T-helper 2 cell treated with Interferon-gamma antibody and Interleukin-4, amounts not matched to agents 5 μg/mL and 100 μg/mL, for 36 hours (primary cell): ENCODE data around the gene CHMP5.
A peak's percentile ranks its signal among the peaks of the same experiment; 100 is the strongest.

ENCODE experiments used
- DNase-seq: peaks from one replicate; pipeline ENCODE4 v3.0.0; 2021; ENCODE audit warnings: low spot score
- H3K27ac Mint-ChIP-seq: one replicate; pipeline ENCODE4 v1.8.0; 2021; ENCODE audit warnings: mild to moderate bottlenecking, mixed read lengths
- H3K27me3 Mint-ChIP-seq: one replicate; pipeline ENCODE4 v1.8.0; 2021; ENCODE audit warnings: low read depth, mixed read lengths
- H3K36me3 Mint-ChIP-seq: one replicate; pipeline ENCODE4 v1.8.0; 2021; ENCODE audit warnings: low read depth, mixed read lengths
- H3K4me1 Mint-ChIP-seq: one replicate; pipeline ENCODE4 v1.8.0; 2021; ENCODE audit warnings: low read depth, mixed read lengths
- H3K4me3 Mint-ChIP-seq: one replicate; pipeline ENCODE4 v1.8.0; 2022; ENCODE audit warnings: mild to moderate bottlenecking, moderate library complexity, mixed read lengths
- H3K9me3 Mint-ChIP-seq: one replicate; pipeline ENCODE4 v1.8.0; 2021; ENCODE audit warnings: mixed read lengths

Gene CHMP5

DNA sequence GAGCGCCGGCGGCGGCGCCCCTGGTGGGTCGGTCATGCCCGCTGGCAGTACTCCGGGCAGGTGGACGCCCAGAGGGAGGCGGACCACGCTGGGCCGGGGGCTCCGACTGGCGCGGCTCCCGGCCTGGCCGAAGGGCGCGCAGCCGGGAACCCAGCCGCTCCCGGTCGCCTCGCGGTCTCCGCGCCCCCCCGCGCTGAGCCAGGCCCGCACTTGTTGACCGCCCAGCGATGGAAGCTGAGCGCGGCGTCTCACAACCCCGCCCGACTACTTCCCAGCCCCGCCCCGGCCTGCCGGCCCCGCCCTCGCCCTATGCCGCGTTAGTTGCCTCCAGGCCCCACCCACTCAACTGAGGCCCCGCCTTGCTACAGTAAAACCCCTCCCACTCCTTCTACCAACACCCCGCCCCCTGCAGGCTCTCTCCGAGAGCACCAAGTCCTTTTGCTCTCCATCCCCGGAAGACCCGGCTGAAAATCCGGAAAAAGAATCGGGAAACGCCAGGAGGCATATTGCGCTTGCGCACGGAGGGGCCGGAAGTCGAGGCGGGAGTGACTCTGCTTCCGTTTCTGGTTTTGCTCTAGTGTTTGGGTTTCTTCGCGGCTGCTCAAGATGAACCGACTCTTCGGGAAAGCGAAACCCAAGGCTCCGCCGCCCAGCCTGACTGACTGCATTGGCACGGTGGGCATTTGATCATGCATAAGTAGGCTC is at the start of gene CHMP5, which contains the start of gene BAG1:
Gene CHMP5, plus strand, starts transcription at position 577 of the 705 bp plus-strand sequence. Its CDS starts 30 bp downstream, at position 607.
Gene BAG1, minus strand, starts transcription at position 236 of the 705 bp plus-strand sequence.
- peak within 1 kb of the TSS; percentile 97 for H3K4me3 Mint-ChIP-seq
- H3K36me3 Mint-ChIP-seq, result peaks cover 59% of the 10 kb centered on the region
- H3K4me1 Mint-ChIP-seq, result peaks cover 38% of the 10 kb centered on the region
- H3K9me3 Mint-ChIP-seq, result no peaks in the 10 kb centered on the region
- H3K27me3 Mint-ChIP-seq, result no peaks in the 10 kb centered on the region
- peak; percentile 99 for DNase-seq
- H3K27ac Mint-ChIP-seq, result peak within 1 kb of the TSS; percentile 97

DNA sequence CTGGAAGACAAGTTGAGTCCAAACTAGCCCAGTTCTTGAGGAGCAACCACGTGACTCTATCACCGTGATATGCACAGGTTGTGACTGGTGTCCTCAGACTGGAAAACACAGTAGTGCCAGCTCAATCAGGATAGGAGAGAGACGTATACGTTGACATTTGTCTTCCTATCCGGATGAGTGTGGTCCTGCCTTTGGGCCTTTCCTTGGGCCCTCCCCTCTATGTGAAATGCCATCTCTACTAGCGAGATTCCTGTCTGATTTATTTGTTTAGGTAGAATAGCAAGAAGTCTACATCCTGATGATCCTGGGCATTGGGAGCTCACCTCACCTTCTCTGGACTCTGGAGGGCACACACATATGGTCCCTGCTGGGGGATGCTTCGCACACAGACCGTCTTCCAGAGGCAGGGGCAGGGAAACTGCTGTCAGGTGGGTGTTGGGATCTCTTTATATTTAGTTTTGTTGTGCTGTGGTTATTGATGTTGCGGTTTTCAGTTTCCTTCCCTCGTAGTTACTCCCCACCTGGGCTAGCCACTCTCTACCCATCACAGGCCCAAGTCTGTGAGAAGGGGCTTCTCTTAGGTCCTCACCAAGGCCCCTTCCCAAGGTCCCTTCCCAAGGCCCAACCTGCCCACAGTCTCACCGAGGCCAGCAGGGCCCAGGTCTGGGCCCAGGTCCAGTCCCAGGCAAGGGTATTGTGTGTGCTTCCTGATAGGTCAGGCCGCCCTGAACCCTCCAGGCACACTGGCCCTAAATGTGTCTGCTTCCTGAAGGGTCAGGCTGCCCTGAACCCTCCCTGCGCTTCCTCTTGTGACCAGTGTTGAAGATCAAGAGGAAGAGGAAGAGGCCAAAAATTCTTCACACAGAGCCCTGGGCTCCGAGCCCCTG is 43.9 kb upstream of the CHMP5 start:
- Mint-ChIP-seq H3K4me3 (no peak overlapping the region), H3K27me3 (peaks cover 5% of the 10 kb centered on the region), H3K27ac (peak overlapping the region; percentile 33), H3K36me3 (no peaks in the 10 kb centered on the region), H3K4me1 (peaks cover 20% of the 10 kb centered on the region), H3K9me3 (no peaks in the 10 kb centered on the region)
- DNase-seq, result no peak

DNA sequence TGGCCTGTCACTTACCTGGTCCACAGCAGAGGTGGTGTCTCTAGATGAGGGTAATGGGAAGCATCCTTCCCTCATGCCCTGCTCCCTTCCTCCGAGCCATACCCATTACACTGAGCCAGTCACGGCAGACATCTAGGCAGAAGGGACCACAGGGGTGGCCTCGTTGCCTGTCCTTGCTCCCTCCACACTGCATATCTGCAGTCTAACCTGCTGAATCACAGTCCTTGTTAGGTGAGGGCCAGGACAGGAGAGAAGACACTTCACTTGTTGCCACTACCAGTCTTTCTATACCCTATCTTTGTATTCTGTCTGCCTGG is 43.3 kb upstream of the CHMP5 start:
- H3K9me3 Mint-ChIP-seq, result no peaks in the 10 kb centered on the region
- no peak for DNase-seq
- H3K4me3 Mint-ChIP-seq, result no peak overlapping the region
- peaks cover 21% of the 10 kb centered on the region for H3K4me1 Mint-ChIP-seq
- H3K27me3 Mint-ChIP-seq, result peaks cover 3% of the 10 kb centered on the region
- no peaks in the 10 kb centered on the region for H3K36me3 Mint-ChIP-seq
- H3K27ac Mint-ChIP-seq, result peak overlapping the region; percentile 33

DNA sequence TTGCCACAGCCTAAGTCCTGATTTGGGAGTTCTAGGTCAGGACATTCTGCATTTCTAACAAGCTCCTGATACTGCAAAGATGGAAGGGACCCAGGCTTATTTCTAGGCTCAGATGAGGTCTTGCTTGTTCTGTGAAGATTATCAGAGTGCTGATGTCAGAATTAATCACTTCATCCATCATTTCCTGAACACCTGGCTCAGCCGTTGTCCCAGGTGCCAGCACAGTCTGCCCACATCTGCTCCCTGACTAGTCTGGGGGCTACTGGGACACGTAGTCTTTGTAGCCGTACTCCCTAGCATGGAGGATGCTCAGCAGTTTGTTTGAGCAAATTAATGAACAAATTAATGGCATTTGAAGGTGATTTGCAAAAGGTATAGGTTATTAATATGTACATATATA is 42.8 kb upstream of the CHMP5 start:
- H3K9me3 Mint-ChIP-seq, result no peaks in the 10 kb centered on the region
- H3K27me3 Mint-ChIP-seq, result peaks cover 3% of the 10 kb centered on the region
- H3K36me3 Mint-ChIP-seq, result no peaks in the 10 kb centered on the region
- no peak for DNase-seq
- H3K27ac Mint-ChIP-seq, result no peak overlapping the region
- H3K4me3 Mint-ChIP-seq, result no peak overlapping the region
- H3K4me1 Mint-ChIP-seq, result peaks cover 23% of the 10 kb centered on the region

DNA sequence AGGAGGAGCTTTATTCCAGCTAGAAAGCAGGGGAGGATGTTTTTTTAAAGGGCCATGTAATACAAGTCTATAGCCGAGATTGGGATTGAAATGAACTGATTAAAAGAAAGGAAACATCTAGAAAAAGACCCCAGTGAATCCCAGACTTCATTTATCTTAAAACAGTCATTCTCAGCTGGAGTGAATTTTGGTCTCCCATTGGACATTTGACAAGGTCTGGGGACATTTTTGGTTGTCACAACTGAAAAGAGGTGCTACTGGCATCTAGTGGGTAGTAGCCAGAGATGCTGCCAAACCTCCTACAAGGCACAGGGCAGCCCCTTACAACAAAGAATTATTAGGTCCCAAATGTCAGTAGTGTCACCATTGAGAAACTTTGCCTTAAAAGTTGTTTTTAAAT is 41.2 kb upstream of the CHMP5 start:
- Mint-ChIP-seq H3K27ac (no peak overlapping the region), H3K4me3 (no peak overlapping the region), H3K4me1 (peaks cover 24% of the 10 kb centered on the region), H3K9me3 (no peaks in the 10 kb centered on the region), H3K27me3 (no peaks in the 10 kb centered on the region), H3K36me3 (no peaks in the 10 kb centered on the region)
- DNase-seq, result no peak

DNA sequence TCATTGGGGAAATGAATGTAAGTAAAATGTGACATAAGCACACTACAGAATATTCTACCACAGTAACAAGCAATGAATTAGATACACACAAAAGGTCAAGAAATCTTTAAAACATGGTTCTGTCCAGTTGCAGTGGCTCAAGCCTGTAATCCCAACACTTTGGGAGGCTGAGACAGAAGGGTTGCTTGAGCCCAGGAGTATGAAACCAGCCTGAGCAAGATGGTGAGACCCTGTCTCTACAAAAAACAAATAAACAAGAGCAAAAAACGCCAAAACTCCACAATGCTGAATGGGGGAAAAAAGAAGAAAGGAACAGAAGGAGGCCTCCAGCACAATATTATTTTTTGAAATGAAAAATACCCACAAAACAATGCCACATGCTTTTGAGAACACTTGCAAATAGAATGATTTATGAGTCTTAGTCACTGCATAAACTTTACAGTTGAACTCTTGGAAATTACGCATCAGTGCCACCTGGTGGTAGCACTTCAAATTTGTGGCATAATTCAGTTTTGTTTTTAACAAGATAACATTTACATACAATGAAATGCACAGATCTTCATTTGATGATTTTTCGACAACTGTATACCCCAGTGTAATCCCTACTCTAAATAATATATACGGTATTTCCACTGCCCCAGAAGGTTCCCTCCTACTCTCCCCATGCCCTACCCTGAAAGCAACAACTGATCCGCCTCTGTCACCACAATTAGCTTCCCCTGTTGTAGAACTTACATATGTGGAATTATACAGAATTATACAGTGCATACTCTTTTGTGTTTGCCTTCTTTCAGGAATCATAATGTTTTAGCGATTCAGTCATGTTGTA is 39.3 kb upstream of the CHMP5 start:
- Mint-ChIP-seq H3K4me1 (peaks cover 24% of the 10 kb centered on the region), H3K27ac (peak overlapping the region; percentile 37), H3K36me3 (no peaks in the 10 kb centered on the region), H3K4me3 (no peak overlapping the region), H3K9me3 (no peaks in the 10 kb centered on the region), H3K27me3 (no peaks in the 10 kb centered on the region)
- peak; percentile 58 for DNase-seq

DNA sequence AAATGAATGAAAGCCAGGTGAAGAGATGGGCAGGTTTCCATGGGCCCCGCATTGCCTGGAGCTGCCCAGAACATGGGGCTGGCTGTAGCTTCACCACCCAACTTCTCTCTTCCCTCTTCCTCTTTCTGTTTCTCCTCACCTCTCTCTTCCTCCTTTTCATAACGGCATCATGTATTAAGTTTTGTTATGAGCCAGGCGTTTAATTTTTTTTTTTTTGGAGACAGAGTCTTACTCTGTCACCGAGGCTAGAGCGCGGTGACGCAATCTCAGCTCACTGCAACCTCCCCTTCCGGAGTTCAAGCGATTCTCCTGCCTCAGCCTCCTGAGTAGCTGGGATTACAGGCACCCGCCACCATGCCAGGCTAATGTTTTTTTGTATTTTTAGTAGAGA is 37.8 kb upstream of the CHMP5 start:
- Mint-ChIP-seq H3K4me3 (no peak overlapping the region), H3K27me3 (peaks cover under 1% of the 10 kb centered on the region), H3K4me1 (peaks cover 13% of the 10 kb centered on the region), H3K36me3 (no peaks in the 10 kb centered on the region), H3K27ac (no peak overlapping the region), H3K9me3 (no peaks in the 10 kb centered on the region)
- DNase-seq, result no peak

DNA sequence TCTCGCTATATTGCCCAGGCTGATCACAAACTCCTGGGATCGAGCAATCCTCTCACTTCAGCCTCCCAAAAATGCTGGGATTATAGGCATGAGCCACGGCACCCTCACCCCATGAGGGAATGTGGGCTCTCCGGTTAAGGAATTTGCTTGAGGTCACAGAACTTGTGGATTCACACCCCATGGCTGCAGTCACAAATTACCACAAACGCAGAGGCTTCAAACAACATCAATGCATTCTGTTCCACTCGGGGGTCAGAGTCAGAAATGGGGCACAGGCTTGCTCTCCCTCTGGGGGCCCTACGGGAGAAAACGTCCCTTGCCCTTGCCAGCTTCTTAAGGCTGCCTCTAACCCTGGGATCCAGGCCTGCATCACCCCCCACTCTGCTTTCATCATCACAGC is 37.1 kb upstream of the CHMP5 start:
- no peak for DNase-seq
- peaks cover 13% of the 10 kb centered on the region for H3K4me1 Mint-ChIP-seq
- no peaks in the 10 kb centered on the region for H3K36me3 Mint-ChIP-seq
- H3K9me3 Mint-ChIP-seq, result no peaks in the 10 kb centered on the region
- H3K27me3 Mint-ChIP-seq, result peaks cover 2% of the 10 kb centered on the region
- no peak overlapping the region for H3K4me3 Mint-ChIP-seq
- H3K27ac Mint-ChIP-seq, result no peak overlapping the region

DNA sequence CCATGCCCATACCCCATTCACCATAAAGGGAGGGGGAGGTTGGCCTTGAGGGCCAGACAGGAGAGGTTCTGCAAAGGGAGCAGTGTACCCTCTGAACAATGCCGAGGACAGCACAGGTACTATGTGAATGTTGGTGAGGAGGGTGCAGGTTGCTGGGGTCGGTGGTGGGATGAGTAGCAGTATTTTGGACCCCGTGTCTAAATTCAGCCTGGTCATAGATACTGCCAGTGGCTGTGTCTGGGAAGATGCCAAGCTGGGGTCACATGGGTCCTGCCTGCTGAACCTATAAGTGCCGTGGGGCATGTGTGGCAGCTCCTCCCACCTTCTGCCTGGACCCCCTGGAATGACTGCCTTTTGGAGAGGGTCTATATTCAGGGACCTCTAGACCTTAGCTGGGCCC is 36.2 kb upstream of the CHMP5 start:
- DNase-seq, result no peak
- Mint-ChIP-seq H3K36me3 (no peaks in the 10 kb centered on the region), H3K27me3 (peaks cover 2% of the 10 kb centered on the region), H3K4me1 (peaks cover 13% of the 10 kb centered on the region), H3K4me3 (no peak overlapping the region), H3K9me3 (no peaks in the 10 kb centered on the region), H3K27ac (no peak overlapping the region)

DNA sequence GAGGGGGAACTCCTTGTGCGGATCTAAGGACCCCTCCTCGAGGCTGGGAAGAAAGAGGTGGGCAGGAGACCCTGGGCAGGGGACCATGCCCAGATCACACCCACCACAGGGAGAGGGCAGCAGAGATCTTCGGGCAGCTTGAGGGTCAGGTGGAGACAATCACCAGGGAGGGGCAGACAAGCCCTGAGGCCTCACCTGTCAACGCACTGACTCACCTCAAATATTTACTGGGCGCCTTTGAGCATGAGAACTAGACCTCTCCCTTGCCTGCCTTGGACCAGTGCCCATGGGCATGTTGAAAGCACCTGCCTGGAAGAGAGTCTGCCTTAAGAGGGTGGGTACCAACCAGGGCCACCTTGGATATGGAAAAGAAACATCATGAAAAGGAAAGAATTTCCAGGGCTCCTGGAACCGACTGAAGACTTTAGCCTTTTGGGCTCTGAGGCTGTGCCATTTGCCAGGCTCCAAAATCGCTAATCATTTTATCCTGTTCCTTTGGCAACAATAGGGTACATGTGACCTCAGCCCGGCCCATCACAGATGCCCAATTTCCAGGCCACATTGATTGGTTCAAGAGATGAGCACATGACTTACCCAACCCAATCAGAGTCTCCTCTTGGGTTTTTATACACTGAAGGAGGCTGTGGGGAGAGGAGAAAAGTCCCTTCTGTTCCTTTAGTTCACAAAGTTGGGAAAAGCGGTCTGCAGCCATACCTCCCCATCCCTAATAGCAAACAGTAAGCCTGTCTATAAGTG is 35.3 kb upstream of the CHMP5 start:
- DNase-seq, result no peak
- H3K9me3 Mint-ChIP-seq, result no peaks in the 10 kb centered on the region
- H3K27ac Mint-ChIP-seq, result no peak overlapping the region
- H3K36me3 Mint-ChIP-seq, result no peaks in the 10 kb centered on the region
- no peak overlapping the region for H3K4me3 Mint-ChIP-seq
- peaks cover 2% of the 10 kb centered on the region for H3K27me3 Mint-ChIP-seq
- peaks cover 13% of the 10 kb centered on the region for H3K4me1 Mint-ChIP-seq

DNA sequence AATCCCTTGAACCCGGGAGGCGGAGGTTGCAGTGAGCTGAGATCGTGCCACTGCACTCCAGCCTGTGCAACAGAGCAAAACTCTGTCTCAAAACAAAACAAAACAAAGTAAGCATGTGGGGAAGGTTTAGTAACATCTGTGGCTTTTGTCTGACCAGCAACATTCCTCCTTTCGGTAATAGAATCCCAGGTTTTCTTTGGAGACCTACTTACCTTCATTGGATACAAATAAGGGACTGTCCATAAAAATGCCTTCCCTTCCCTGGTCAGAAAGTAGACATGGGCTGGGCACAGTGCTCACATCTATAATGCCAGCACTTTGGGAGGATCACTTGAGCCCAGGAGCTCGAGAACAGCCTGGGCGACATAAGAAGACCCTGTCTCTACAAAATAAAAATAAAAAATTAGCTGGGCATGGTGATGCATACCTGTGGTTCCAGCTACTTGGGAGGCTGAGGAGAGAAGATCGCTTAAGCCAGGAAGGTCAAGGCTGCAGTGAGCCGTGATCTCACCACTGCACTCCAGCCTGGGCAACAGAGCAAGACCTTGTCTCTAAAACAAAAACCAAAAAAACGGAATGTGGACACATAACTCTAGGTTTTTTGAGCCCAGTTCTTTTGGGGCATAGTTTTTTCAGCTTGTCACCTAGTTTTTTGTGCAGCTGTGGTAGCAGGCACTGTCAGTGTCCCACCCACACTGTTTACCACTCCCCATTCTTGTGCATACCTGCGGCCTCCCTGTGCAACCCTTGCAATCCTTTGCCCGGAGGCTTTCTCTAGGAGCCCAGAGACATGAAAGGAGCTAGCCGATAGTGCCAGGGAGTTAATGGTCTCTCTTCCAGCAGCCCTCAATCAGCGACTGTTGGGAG is 33.9 kb upstream of the CHMP5 start:
- no peaks in the 10 kb centered on the region for H3K36me3 Mint-ChIP-seq
- peaks cover 4% of the 10 kb centered on the region for H3K4me1 Mint-ChIP-seq

DNA sequence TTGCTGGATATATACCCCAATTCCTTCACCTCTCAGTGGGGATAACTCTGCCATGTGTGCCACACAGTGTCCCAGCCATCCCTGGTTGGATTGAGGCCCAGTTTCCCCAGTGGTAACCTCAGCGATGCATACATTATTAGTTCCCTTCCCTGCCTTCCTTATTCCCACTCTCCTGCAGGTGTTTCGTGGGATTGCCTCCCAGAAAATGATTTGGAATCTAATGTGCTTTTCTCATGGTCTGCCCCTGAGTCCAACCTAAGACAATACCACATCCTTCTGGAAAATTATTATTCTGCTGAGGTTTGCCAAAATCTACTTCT is 33.3 kb upstream of the CHMP5 start:
- H3K4me3 Mint-ChIP-seq, result no peak overlapping the region
- H3K4me1 Mint-ChIP-seq, result peaks cover 2% of the 10 kb centered on the region

More for the DNA sequence above, 33.9 kb upstream of the CHMP5 start:
- H3K27ac Mint-ChIP-seq, result no peak overlapping the region
- no peak for DNase-seq
- H3K27me3 Mint-ChIP-seq, result peaks cover 6% of the 10 kb centered on the region
- no peak overlapping the region for H3K4me3 Mint-ChIP-seq
- H3K9me3 Mint-ChIP-seq, result no peaks in the 10 kb centered on the region

DNA sequence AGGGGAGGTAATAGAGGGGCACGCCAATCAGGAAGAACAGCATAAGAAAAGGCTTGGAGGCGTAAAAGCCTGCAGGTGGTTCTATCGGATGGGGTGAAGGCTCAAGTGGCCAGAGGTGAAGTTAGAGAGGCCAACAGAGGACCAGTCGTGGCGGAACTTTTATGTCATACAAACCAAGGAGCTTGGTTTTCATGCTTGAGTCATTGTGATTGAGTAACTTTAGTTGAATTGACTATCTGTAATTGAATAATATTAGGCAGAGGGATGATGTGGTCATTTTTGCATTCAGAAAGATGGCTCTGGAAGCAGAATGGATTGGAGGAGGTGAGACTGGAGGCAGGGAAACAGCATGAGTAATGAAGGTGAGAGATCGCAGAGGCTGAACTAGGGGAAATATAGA is 32.0 kb upstream of the CHMP5 start:
- H3K9me3 Mint-ChIP-seq, result no peaks in the 10 kb centered on the region
- DNase-seq, result no peak
- no peak overlapping the region for H3K27ac Mint-ChIP-seq
- H3K4me1 Mint-ChIP-seq, result no peaks in the 10 kb centered on the region
- H3K36me3 Mint-ChIP-seq, result no peaks in the 10 kb centered on the region
- H3K4me3 Mint-ChIP-seq, result no peak overlapping the region
- H3K27me3 Mint-ChIP-seq, result peaks cover 7% of the 10 kb centered on the region

More for the DNA sequence above, 33.3 kb upstream of the CHMP5 start:
- Mint-ChIP-seq H3K9me3 (no peaks in the 10 kb centered on the region), H3K27me3 (peaks cover 7% of the 10 kb centered on the region), H3K27ac (no peak overlapping the region), H3K36me3 (no peaks in the 10 kb centered on the region)
- DNase-seq, result no peak
